SKM-1 (cell line): ENCODE data around the gene MYO1B.

ENCODE experiments used
- DNase-seq: peaks from one replicate; lab custom pipeline; 2025; ENCODE audit not compliant: unreplicated experiment; lab: John Stamatoyannopoulos, UW

MYO1B gene

GRCh38 chr2:191245046-191245868 is at the start of gene MYO1B:
Gene MYO1B (plus strand): TSS chr2:191245404. CDS start chr2:191276896, 31,492 bp downstream.
- DNase-seq: no peak

GRCh38 chr2:191197096-191197495 is 48.1 kb upstream of the MYO1B start:
- no peak for DNase-seq

- no peak for DNase-seq
These were observed 46.9 kb upstream of the MYO1B start for GRCh38 chr2:191198271-191198670.

GRCh38 chr2:191199929-191200512 is 45.2 kb upstream of the MYO1B start:
- DNase-seq: no peak

- no peak for DNase-seq
These were observed 44.3 kb upstream of the MYO1B start for GRCh38 chr2:191200910-191201309.

GRCh38 chr2:191202209-191202721 is 42.9 kb upstream of the MYO1B start:
- no peak for DNase-seq

GRCh38 chr2:191202881-191203397 is 42.3 kb upstream of the MYO1B start:
- DNase-seq: no peak

GRCh38 chr2:191204433-191204832 is 40.8 kb upstream of the MYO1B start:
- no peak for DNase-seq

GRCh38 chr2:191206613-191207471 is 38.4 kb upstream of the MYO1B start:
- DNase-seq: no peak

- DNase-seq: no peak
These were observed 35.9 kb upstream of the MYO1B start for GRCh38 chr2:191209340-191209739.

GRCh38 chr2:191212119-191212518 is 33.1 kb upstream of the MYO1B start:
- DNase-seq: no peak

- DNase-seq: no peak
These were observed 31.9 kb upstream of the MYO1B start for GRCh38 chr2:191213333-191213732.

GRCh38 chr2:191215230-191215629 is 30.0 kb upstream of the MYO1B start:
- no peak for DNase-seq

- no peak for DNase-seq
These were observed 29.5 kb upstream of the MYO1B start for GRCh38 chr2:191215666-191216065.

- DNase-seq: no peak
These were observed 27.6 kb upstream of the MYO1B start for GRCh38 chr2:191217580-191217979.

GRCh38 chr2:191218292-191218898 is 26.8 kb upstream of the MYO1B start:
- peak; percentile 69 for DNase-seq

GRCh38 chr2:191220671-191221070 is 24.5 kb upstream of the MYO1B start:
- DNase-seq: no peak

- no peak for DNase-seq
These were observed 23.5 kb upstream of the MYO1B start for GRCh38 chr2:191221666-191222065.

GRCh38 chr2:191222507-191222906 is 22.7 kb upstream of the MYO1B start:
- peak; percentile 69 for DNase-seq

GRCh38 chr2:191222952-191223351 is 22.3 kb upstream of the MYO1B start:
- no peak for DNase-seq

- DNase-seq: no peak
These were observed 20.1 kb upstream of the MYO1B start for GRCh38 chr2:191225126-191225525.
